Left colon (tissue), 2 donors: Measurements from ENCODE around the gene ERMARD. TPM values are rescaled to one million over a fixed set of nuclear protein-coding genes. Genes with fewer than 3 reads are reported as not detected.

Experiments used
- ATAC-seq: fragments of 200-7000 bp; cut with Tn5 transposase; one replicate; pipeline ENCODE4 v1.9.1; 2020; ENCODE audit warnings: mild to moderate bottlenecking, moderate library complexity
- DNase-seq, 2 donors: peaks; one replicate each; pipeline ENCODE4 v3.0.0-alpha.2; 2020
- intact Hi-C, 2 donors: fragments of 100-400 bp; cut with DNase I in 1 of 2; cut with micrococcal nuclease in 1 of 2; formaldehyde crosslinking; loops; one replicate each; pipeline versions ENCODE4 v1.11.2 to v1.14.0; 2022; cut with DNase I, micrococcal nuclease
- total RNA-seq, 2 donors: library from RNA; stranded (reverse); fragmentation: NEBNext Ultra II Directional; extraction: Animal tissue kit (Norgen Biotek cat#: 25700); gene quantifications; one replicate each; pipeline ENCODE4 v1.2.1, GENCODE V29; 2021
- donor health status: DM: no; HTN: no; CAD: no.
- donor health status: DM: yes; HTN: yes; CAD: no.

Gene ERMARD
- total RNA-seq, 2 donors from 2014 or later = 15.3 to 16.9 TPM

DNA sequence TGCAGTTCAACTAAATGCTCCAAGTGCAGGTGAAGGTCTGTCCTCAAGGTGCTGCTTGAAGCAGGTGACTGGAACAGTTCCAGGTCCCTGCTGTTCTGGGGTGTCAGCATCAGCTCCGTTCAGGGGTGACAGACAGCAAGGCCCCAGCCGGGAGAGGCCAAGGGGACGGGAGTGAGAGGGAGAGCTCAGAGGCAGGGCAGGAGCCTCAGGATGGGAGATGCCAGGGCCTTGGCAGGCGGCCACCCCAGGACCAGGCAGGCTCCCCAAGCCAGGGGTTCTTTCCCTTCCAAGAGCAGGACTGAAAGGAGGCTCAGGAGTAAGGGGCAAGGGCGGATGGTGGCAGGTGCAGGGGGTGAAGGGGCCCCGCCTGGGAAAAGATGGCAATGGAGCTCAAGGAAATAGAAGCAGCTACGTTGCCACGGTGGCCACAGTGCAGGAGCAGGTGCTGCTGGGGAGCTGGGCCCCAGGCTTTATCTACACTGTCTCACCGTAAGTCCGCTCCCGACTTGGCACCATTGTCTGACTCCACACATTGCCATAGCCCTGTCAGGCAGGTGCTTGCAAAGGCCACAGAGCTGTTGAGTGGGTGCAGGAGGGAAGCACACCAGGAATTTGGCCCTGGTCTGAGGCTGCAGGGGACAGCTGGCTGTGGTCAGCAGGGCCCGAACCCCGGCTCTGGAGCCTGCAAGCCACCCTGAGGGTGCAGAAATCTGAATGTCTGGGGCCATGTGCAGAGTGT lies 43.1 kb downstream of the ERMARD start:
- DNase-seq = no peak
- ATAC-seq = no peak
- intact Hi-C loops = loop anchor here in 1 of 2 donors (10.0 kb wide), 1 partner anchor 730 kb away; no protein-coding TSS in a partner anchor

DNA sequence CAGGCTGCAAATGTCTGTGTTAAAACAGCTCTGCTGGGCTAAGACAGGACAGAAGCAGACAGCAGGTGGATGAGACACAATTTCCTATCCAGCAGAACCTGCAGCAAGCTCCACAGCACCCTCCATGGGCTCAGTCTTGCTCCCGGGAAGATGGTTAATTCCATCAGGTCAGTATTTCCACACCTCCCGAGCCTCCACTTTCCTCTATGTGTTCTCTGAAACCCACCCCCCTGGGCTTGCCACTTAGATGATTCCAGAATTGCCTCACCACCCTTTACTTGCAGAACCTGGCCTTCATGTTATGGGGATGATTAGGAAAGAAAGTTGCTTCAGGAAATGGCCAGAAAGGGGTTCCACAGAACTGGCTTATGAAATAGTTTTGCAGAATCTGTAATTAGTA lies 43.8 kb downstream of the ERMARD start:
- intact Hi-C loops = loop anchor here in 1 of 2 donors (10.0 kb wide), 1 partner anchor 730 kb away; no protein-coding TSS in a partner anchor
- DNase-seq = no peak

DNA sequence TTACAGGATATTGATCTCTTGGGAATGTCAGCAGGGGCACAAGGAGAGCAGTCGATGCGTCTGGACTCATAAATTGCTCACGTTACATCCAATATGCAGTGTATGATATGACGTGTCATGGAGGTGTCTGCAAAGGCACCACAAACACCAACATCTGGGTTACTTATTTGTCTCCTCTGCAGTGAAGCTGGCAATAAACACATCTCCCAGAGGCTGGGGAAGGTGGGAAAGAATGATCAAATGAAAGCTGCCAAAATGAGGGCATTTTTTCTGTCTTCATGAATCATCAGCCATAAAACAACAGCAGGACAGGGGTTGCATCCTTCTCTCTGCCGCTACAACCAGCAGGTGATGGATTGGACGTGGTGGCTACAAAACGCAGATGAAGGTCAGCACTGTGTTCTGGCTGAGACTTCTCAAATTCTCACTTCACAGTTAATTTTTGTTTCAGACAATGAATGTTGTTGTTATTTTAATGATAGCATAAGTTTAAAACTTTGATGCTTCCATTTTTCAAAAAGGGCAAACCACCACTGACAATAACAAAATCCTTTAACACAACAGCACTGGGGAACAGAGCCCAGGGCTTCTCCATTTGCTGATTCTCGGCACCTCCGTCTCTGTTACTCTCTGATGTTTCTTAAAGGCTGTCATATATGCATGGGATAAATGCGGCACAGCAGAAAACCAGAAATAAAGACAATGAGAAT lies 47.5 kb downstream of the ERMARD start:
- DNase-seq (no peak), ATAC-seq (no peak)
- intact Hi-C loops = loop anchor here in 1 of 2 donors (10.0 kb wide), 1 partner anchor 726 kb away; no protein-coding TSS in a partner anchor

More for the DNA sequence above, 43.8 kb downstream of the ERMARD start:
- ATAC-seq = no peak

DNA sequence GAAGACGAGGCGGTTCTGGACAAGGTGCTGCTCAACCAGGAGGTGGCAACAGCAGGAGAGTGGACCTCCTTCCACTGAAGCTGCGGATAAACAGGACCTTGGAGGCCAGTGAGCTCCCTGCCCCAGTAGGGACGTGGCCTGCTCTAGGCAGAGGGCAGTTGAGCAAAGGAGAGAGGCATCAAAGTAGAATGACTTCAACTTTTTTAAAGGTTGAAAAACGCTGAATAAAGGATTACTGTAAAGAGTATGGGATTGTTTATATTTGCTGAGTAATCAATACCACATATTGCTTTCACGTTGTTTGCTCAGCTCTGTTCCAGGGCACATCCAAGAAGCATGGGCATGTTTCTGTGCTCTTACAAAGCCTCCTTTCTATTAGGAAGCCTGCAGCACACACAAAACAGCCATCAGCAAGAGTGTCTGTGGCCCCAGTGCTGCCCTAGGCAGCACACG lies 48.1 kb downstream of the ERMARD start:
- intact Hi-C loops = loop anchor here in 1 of 2 donors (10.0 kb wide), 1 partner anchor 725 kb away; no protein-coding TSS in a partner anchor
- DNase-seq (no peak), ATAC-seq (peak; percentile 13)

DNA sequence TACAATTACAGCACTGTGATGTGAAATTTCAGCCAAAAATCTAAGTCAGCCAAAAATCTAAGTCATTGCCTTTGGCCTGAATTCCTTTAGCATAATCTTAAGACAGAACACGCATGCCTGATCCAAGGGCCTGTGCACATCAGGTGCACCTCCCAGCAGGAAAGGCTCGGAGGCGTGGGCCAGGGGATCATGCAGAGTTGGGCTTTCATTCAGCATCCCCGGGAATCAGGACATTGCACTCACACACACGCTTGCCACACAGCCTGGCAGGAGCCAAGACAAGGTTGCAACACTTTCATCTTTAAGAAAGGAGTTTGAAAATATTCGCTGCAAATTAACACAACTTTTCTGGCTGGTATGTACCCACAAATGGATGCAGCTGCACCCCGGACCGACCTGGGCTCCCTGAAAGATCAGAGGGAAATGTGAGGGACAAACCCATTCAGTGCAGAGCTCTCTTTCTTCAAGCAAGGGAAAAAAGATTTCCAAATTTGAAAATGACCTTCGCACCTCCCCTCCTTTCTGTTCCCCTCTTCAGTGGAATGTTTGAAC lies 48.8 kb downstream of the ERMARD start:
- intact Hi-C loops = no loop called here
- DNase-seq = peak in 1 of 2 donors; percentile 1

DNA sequence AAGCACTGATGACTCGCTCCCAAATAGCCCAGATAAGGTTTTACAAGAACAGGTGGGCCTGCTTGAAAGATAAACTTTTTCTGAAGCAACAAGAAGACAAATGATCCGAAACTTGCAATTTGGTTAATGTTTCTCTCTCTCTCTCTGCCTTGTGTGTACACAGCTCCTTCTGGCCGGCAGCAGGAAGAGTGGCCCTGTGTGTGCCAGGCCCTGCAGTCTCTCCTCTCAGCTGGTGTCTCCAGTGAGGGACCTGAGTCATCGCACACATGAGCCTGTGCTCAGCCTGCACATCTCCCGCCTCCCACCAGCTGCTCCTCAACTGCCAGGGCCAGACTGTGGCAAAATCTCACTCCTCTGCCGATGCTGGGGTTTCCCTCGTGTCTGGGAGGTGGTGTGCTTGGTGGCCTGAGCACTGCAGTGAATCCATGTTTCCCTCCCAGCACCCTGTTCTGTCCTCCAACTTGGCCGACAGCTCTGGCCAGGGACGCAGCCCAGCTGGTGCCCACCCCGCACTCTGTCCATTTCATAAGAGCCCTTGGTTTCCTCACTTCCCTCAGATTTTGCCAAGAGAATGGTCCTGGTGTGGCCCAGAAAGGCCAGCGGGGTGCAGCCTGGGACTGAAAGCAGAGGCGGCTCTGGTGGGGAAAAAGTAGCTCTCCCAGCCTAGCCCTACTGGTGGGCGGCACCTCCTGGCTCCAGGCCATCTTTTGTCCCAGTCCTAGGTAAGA lies 49.4 kb downstream of the ERMARD start:
- ATAC-seq (peak; percentile 95), DNase-seq (peak; percentile 34 to 68)
- intact Hi-C loops = no loop called here

More for the DNA sequence above, 48.8 kb downstream of the ERMARD start:
- peak; percentile 30 for ATAC-seq

DNA sequence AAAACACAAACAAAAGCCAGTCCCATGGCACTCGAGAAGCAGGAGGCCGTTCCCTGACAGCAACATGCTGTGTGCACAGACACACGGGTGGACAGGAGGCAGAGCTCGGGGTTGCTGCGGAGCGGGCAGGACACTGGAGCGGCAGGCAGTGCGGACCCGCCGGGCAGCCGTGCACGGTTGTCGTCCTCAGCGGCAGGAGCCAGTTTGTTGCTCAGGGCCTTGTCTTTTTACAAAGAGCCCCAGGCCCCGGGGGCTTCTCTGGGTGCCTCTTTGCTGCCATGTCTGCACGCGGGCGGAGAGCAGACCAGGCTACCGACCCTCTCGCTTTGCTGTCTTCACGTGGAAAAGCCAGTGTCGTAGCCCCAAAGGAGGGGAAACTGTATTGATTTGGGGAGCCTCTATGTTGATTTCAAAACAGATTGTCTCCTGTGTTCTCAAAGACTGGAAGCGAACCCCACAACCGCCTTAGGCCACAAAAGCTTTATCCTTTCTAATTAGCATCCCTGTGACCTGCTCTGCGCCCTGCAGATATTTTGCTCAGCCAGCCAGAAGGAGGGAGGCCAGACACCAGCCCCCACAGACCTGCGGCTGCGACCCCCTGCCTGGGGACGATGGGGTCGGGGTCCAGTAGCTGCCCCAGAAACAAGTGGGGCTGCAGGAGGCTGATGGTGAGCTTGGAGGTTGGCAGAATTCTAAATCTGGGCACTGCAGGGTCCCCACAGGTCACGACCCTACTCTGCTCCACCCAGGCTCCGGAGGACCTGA lies 50.2 kb downstream of the ERMARD start:
- DNase-seq (no peak), ATAC-seq (peak; percentile 41)
- intact Hi-C loops = no loop called here

DNA sequence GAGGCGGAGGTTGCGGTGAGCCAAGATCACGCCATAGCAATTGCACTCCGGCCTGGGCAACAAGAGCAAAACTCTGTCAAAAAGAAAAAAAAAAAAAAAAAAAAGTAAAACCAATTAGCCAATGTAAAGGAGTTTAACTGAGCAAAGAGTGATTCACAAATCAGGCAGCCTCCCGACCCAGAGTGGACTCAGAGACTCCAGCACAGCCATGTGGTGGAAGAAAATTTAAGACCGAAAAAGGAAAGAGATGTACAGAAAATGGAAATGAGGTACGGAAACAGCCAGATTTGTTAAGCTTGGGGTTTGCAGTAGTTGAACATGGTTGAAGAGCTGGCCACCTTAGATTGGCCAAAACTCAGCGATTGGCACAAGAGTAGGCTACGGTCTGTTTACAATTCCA lies 51.4 kb downstream of the ERMARD start:
- no peak for ATAC-seq
- intact Hi-C loops = no loop called here
- no peak for DNase-seq

DNA sequence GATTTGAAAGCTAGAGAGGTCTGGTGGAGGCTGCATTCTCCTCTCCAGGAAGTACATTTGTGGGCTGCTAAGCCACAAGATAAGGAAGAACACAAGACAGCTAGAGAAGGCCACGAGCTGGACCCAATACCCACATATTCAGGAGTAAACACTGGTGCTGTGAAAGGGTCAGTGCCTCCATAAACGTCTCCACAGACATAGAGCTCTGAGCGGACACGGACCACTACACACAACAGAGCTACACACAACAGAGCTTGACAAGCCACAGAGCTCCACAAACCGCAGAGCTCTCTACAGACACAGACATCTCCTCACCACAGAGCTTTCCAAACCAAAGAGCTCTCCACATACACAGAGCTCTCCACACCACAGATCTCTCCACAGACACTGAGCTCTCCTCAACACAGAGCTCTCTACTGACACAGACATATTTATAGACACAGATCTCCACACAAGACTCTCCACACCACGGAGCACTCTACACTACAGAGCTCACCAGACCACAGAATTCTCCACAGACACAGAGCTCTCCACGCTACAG lies 51.9 kb downstream of the ERMARD start:
- ATAC-seq (no peak), DNase-seq (no peak)
- intact Hi-C loops = no loop called here

DNA sequence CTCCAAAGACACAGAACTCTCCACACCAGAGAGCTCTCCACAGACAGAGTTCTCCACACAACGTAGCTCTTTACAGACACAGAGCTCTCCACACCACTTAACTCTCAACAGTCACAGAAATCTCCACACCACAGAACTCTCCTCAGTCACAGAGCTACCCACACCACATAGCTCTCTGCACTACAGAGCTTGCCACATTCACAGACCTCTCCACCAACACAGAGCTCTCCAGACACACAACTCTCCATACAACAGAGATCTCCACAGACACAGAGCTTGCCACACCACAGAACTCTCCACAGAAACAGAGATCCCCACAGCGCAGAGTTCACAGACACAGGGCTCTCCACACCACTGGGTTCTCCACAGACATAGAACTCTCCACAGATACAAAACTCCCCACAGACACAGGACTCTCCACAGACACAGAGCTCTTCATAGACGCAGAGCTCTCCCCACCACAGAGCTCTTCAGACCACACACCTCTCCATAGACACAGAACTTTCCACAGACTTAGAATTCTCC lies 52.5 kb downstream of the ERMARD start:
- intact Hi-C loops = no loop called here
- ATAC-seq (no peak), DNase-seq (no peak)

DNA sequence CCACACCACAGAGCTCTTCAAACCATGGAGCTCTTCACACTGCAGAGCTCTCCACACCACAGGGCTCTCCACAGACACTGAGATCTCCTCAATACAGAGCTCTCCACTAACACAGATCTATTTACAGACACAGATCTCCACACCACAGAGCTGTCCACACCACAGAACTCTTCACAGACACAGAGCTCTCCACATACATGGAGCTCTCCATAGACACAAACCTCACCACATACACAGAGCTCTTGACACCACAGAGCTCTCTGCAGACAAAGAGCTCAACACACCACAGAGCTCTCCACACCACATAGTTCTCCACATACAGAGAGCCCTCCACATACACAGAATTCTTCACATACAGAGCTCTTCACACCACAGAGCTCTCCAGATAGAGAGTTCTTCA lies 53.0 kb downstream of the ERMARD start:
- ATAC-seq = no peak
- DNase-seq = no peak
- intact Hi-C loops = no loop called here

DNA sequence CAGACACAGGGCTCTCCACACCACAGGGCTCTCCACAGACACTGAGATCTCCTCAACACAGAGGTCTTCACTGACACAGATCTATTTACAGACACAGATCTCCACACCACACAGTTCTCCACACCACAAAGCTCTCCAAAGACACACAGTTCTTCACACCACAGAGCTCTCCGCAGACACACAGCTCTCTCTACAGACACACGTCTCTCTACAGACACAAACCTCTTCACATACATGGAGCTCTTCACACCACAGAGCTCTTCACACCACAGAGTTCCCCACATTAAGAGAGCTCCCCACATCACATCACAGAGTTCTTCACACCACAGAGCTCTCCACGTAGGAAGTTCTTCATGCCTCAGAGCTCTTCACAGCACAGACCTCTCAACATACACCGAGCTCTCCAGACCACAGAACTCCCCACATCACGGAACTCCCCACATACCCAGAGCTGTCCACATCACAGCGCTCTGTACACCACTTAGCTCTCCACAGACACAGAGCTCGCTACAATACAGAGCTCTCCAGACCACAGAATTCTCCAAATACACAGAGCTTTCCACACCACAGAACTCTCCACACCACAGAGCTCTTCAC lies 53.9 kb downstream of the ERMARD start:
- intact Hi-C loops = no loop called here
- DNase-seq (no peak), ATAC-seq (no peak)

DNA sequence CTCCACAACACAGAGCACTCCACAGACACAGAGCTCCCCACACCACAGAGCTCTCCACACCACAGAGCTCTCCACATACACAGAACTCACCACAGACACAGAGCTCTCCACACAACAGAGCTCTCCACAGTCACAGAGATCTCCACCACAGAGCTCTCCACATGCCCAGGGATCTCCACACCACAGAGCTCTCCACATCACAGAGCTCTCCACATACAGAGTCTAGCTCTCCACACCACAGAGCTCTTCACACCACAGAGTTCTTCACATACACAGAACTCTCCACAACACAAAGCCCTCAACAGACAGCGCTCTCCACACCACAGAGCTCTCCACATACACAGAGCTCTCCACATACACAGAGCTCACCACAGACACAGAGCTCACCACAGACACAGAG lies 55.3 kb downstream of the ERMARD start:
- DNase-seq = no peak

DNA sequence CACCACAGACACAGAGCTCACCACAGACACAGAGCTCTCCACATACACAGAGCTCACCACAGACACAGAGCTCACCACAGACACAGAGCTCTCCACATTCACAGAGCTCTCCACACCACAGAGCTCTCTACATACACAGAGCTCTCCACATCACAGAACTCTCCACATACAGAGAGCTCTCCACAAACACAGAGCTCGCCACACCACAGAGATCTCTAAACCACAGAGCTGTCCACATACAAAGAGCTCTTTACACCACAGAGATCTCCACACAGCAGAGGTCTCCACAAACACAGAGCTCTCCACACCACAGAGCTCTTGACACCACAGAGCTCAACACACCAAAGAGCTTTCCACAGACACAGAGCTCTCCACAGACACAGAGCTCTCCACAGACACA lies 55.8 kb downstream of the ERMARD start:
- intact Hi-C loops = no loop called here
- no peak for ATAC-seq
- DNase-seq = no peak

More for the DNA sequence above, 55.3 kb downstream of the ERMARD start:
- ATAC-seq = no peak
- intact Hi-C loops = no loop called here

DNA sequence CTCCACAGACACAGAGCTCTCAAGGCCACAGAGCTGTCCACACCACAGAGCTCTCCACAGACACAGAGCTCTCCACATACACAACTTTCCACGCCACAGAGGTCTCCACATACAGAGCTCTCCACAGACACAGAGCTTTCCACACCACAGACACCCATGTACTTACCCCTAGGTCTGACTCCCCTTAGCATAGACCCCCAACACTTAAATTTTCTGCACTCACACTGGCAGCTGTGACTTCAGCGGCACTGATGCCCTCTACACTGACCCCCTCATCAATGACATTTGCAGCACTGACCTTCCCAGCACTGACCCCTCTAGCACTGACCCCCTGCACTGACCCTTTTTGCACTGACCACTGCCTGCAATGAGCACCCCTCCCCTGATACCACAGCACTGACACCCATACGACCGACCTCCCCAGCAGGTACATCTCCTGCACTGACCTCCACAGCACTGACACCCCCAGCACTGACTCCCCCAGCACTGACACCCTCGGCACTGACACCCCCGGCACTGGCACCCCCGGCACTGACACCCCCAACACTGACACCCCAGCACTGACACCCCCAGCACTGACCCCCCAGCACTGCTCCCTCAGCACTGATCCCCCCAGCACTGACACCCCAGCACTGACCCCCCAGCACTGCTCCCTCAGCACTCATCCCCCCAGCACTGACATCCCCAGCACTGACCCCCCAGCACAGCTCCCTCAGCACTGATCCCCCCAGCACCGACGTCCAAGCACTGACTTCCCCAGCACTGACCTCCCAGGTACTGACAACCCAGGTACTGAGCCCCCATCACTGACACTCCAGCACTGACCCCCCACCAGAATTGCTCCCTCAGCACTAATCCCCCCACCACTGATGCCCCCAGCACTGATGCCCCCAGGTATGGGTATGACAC lies 56.5 kb downstream of the ERMARD start:
- no peak for ATAC-seq

DNA sequence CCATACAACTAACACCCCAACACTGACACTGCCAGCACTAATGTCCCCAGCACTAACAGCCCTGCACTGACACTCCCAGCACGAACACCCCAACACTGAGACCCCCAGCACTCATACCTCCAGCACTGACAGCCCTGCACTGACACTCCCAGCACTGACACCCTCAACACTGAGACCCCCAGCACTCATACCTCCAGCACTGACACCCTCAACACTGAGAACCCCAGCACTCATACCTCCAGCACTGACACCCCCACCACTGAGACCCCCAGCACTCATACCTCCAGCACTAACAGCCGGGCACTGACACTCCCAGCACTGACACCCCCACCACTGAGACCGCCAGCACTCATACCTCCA lies 57.2 kb downstream of the ERMARD start:
- ATAC-seq (no peak), DNase-seq (no peak)
- intact Hi-C loops = no loop called here

More for the DNA sequence above, 56.5 kb downstream of the ERMARD start:
- no peak for DNase-seq
- intact Hi-C loops = no loop called here

DNA sequence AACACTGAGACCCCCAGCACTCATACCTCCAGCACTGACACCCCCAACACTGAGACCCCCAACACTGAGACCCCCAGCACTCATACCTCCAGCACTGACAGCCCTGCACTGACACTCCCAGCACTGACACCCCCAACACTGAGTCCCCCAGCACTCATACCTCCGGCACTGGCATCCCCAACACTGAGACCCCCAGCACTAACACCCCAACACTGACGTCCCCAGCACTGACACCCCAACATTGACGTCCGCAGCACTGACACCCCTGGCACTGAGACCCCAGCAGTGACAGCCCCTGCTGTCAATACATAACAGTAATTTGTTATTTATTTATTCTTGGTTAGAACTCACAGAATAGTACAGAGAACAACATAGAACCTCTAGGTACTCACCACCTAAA lies 58.0 kb downstream of the ERMARD start:
- ATAC-seq (no peak), DNase-seq (no peak)
- intact Hi-C loops = no loop called here
